ENCODE measurements around the gene SBF2. TPM values are rescaled to one million over a fixed set of nuclear protein-coding genes. Genes with fewer than 3 reads are reported as not detected.

SBF2 gene
- total RNA-seq, 1 donor from 2014 or later, result 12.0 TPM

- TF ChIP-seq, protein P1, sequence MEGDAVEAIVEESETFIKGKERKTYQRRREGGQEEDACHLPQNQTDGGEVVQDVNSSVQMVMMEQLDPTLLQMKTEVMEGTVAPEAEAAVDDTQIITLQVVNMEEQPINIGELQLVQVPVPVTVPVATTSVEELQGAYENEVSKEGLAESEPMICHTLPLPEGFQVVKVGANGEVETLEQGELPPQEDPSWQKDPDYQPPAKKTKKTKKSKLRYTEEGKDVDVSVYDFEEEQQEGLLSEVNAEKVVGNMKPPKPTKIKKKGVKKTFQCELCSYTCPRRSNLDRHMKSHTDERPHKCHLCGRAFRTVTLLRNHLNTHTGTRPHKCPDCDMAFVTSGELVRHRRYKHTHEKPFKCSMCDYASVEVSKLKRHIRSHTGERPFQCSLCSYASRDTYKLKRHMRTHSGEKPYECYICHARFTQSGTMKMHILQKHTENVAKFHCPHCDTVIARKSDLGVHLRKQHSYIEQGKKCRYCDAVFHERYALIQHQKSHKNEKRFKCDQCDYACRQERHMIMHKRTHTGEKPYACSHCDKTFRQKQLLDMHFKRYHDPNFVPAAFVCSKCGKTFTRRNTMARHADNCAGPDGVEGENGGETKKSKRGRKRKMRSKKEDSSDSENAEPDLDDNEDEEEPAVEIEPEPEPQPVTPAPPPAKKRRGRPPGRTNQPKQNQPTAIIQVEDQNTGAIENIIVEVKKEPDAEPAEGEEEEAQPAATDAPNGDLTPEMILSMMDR (IDR thresholded peaks at IDR 0.05), result no peak
- peaks cover 45% of the 10 kb centered on the region for H3K4me1 Mint-ChIP-seq
- H3K27me3 Mint-ChIP-seq, result no peaks in the 10 kb centered on the region
- no peak overlapping the region for H3K4me3 Mint-ChIP-seq
- CTCF ChIA-PET, result interaction anchor here (1.4 kb wide), 1 partner anchor 223 kb away, joined by 3 read pairs; no protein-coding TSS in a partner anchor
- no peak for DNase-seq
- ATAC-seq (ENCODE audit: low read depth), result no peak
- H3K9me3 Mint-ChIP-seq, result peaks cover 4% of the 10 kb centered on the region
- intact Hi-C loops (cut with micrococcal nuclease), result no loop called here
- POLR2A ChIA-PET, result no interaction called here
- H3K36me3 Mint-ChIP-seq (ENCODE audit: low read depth), result no peaks in the 10 kb centered on the region
- no peak overlapping the region for H3K27ac Mint-ChIP-seq
Measured at GRCh38 chr11:9982796-9983579, 311.0 kb downstream of the SBF2 start.

DNA sequence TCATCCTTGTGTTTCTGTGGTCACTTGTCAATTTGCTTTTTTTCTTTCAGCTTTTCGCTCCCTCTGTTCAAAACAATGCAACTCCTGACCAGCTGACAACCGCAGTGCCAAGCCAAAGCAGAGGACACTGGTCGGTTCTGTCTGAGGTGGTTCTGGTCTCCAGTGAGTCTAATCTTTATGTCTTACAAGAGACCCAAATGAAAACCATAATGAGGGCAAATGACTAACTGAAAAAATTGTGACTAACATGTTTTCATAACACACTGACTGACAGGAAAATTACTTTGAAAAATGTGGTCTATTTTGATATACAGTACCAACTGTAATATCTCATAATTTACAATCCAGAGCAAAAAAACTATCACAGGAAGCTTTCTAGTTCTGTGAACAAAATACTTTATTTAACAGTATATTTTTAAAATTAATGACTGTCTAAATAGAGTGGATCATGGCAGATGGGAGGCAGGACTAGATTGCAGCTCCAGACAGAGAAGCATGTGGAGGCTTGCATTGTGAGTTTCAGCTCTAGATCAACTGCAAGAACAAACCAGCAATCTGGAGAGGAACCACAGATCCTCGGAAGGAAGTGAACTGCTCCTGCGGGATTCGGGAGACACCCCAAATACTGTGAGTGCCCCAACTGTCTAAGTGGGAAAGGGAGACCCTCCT, 311.8 kb downstream of the SBF2 start:
- H3K36me3 Mint-ChIP-seq (ENCODE audit: low read depth), result no peaks in the 10 kb centered on the region
- no peak for ATAC-seq (ENCODE audit: low read depth)

GRCh38 chr11:9980931-9981330, 313.1 kb downstream of the SBF2 start:
- intact Hi-C loops (cut with micrococcal nuclease), result no loop called here
- no peaks in the 10 kb centered on the region for H3K27me3 Mint-ChIP-seq
- ChIA-PET POLR2A (no interaction called here), CTCF (no interaction called here)
- DNase-seq (no peak), ATAC-seq (ENCODE audit: low read depth) (no peak)
- TF ChIP-seq, protein P1 (IDR thresholded peaks at IDR 0.05), result no peak
- no peaks in the 10 kb centered on the region for H3K9me3 Mint-ChIP-seq
- no peak overlapping the region for H3K27ac Mint-ChIP-seq
- H3K4me1 Mint-ChIP-seq, result peaks cover 24% of the 10 kb centered on the region
- H3K4me3 Mint-ChIP-seq, result no peak overlapping the region
- no peaks in the 10 kb centered on the region for H3K36me3 Mint-ChIP-seq (ENCODE audit: low read depth)

More for the DNA sequence above, 311.8 kb downstream of the SBF2 start:
- Mint-ChIP-seq H3K9me3 (peaks cover 4% of the 10 kb centered on the region), H3K27me3 (no peaks in the 10 kb centered on the region), H3K27ac (no peak overlapping the region), H3K4me3 (no peak overlapping the region), H3K4me1 (peaks cover 38% of the 10 kb centered on the region)
- DNase-seq, result no peak
- intact Hi-C loops (cut with micrococcal nuclease), result no loop called here
- POLR2A ChIA-PET, result no interaction called here
- CTCF ChIA-PET, result no interaction called here
- TF ChIP-seq, protein P1 (IDR thresholded peaks at IDR 0.05), result no peak

DNA sequence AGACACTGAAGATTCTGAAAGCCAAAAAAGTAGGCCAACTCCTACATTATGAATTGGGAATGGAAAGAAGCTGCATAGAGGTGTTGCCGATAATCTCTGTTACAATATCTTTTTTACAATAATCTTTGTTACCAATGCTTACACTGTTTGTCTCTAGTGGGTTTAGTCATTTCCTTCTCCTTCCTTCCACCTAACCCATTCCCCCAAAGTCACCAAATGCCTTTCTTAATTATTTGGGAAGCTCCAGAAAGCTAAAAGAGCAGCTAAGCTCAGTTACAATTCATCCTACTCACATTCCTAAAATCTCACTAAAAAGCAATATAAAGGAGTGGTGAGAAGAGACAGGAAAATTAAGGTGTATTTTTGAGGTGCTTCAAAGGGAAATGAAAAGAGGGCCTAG, 316.5 kb downstream of the SBF2 start:
- Mint-ChIP-seq H3K27ac (no peak overlapping the region), H3K36me3 (ENCODE audit: low read depth) (no peaks in the 10 kb centered on the region), H3K9me3 (no peaks in the 10 kb centered on the region), H3K4me3 (no peak overlapping the region), H3K4me1 (peaks cover 6% of the 10 kb centered on the region), H3K27me3 (no peaks in the 10 kb centered on the region)
- ChIA-PET POLR2A (no interaction called here), CTCF (interaction anchor here (1.4 kb wide), 1 partner anchor 331 kb away, joined by 3 read pairs; no protein-coding TSS in a partner anchor)
- ATAC-seq (ENCODE audit: low read depth) (no peak), DNase-seq (no peak)
- intact Hi-C loops (cut with micrococcal nuclease), result loop anchor here (10.0 kb wide), 1 partner anchor 813 kb away; no protein-coding TSS in a partner anchor
- TF ChIP-seq, protein P1 (IDR thresholded peaks at IDR 0.05), result no peak

DNA sequence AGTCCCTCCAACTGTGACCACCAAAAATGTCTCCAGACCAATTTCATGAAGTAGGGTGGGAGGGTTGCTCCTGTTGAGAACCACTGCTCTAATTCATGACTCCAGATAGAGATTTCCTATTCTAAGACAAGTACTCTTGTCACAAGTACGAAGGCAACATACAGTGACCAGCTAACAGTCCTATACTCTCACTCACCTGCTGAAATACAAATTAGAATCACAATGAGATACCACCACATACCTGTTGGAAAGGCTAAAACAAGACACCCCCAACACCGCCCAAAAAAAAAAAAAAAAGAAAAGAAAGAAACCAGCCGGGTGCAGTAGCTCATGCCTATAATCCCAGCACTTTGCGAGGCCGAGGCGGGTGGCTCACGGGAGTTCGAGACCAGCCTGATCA, 319.6 kb downstream of the SBF2 start:
- ATAC-seq (ENCODE audit: low read depth) (no peak), DNase-seq (no peak)
- TF ChIP-seq, protein P1 (IDR thresholded peaks at IDR 0.05), result no peak
- Mint-ChIP-seq H3K9me3 (no peaks in the 10 kb centered on the region), H3K4me3 (no peak overlapping the region), H3K36me3 (ENCODE audit: low read depth) (no peaks in the 10 kb centered on the region), H3K27ac (no peak overlapping the region), H3K4me1 (peaks cover 6% of the 10 kb centered on the region), H3K27me3 (no peaks in the 10 kb centered on the region)
- ChIA-PET CTCF (interaction anchor here (0.6 to 6.2 kb wide), 6 partner anchors 10 to 440 kb away, joined by 3 to 76 read pairs (median 6); no protein-coding TSS in a partner anchor), POLR2A (interaction anchor here (1.5 kb wide), 1 partner anchor 223 kb away, joined by 3 read pairs; no protein-coding TSS in a partner anchor)
- intact Hi-C loops (cut with micrococcal nuclease), result loop anchor here (5.0 to 10.0 kb wide), 2 partner anchors 103 to 810 kb away; no protein-coding TSS in a partner anchor
